Measurements from ENCODE around the gene MYRIP.

DNA sequence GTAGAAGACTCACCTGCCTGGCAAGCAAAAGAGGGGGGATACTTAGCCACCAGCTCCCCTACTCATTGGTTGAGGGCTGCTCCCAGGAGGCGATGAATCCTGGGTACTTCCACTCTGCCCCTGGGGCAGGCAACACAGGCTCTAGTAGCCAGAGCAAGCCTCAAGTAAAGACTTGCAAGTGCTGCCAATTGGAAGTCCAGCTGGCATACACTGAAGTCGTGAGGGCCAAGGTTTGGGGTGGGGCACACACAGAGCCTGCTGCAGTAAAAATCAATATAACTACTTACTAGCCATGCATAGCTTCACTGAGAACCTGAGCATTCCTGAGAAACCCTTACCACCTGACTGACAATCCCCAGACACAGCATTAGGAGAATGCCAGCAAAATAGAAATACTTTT lies 377.1 kb downstream of the MYRIP start:
- TF ChIP-seq, protein P1, sequence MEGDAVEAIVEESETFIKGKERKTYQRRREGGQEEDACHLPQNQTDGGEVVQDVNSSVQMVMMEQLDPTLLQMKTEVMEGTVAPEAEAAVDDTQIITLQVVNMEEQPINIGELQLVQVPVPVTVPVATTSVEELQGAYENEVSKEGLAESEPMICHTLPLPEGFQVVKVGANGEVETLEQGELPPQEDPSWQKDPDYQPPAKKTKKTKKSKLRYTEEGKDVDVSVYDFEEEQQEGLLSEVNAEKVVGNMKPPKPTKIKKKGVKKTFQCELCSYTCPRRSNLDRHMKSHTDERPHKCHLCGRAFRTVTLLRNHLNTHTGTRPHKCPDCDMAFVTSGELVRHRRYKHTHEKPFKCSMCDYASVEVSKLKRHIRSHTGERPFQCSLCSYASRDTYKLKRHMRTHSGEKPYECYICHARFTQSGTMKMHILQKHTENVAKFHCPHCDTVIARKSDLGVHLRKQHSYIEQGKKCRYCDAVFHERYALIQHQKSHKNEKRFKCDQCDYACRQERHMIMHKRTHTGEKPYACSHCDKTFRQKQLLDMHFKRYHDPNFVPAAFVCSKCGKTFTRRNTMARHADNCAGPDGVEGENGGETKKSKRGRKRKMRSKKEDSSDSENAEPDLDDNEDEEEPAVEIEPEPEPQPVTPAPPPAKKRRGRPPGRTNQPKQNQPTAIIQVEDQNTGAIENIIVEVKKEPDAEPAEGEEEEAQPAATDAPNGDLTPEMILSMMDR (IDR thresholded peaks at IDR 0.05): no peak
- no peak for TF ChIP-seq POLR2A (IDR thresholded peaks at IDR 0.05)
